Sigmoid colon (tissue), 4 donors: ENCODE data around the gene SLFN12.

Experiments
- EP300 ChIP-seq, 4 donors: sonication (generic); formaldehyde crosslinking; IDR thresholded peaks; one replicate each; pipeline ENCODE4 v1.6.1; 2017; ENCODE audit warnings: antibody characterized with exemption in 4 of 4
- POLR2A ChIP-seq, 2 donors: fragments of 450-650 bp; IDR thresholded peaks; one replicate each; pipeline ENCODE4 v1.6.1; 2016; ENCODE audit warnings: antibody characterized with exemption in 2 of 2, mild to moderate bottlenecking in 2 of 2, moderate library complexity in 2 of 2
- POLR2AphosphoS5 ChIP-seq, 4 donors: sonication (generic); formaldehyde crosslinking; IDR thresholded peaks; one replicate each; pipeline ENCODE4 v1.6.1; 2017; ENCODE audit warnings: antibody characterized with exemption in 4 of 4
- TF ChIP-seq, protein P1 (sequence below), 4 experiments: fragments of 450-650 bp in 3 of 4; fragments of 200-600 bp in 1 of 4; IDR thresholded peaks; one replicate each; pipeline ENCODE4 v1.5.1; 2016 to 2019; ENCODE audit warnings: antibody characterized with exemption in 4 of 4, mild to moderate bottlenecking in 3 of 4, moderate library complexity in 2 of 4

- TF ChIP-seq, protein P1, sequence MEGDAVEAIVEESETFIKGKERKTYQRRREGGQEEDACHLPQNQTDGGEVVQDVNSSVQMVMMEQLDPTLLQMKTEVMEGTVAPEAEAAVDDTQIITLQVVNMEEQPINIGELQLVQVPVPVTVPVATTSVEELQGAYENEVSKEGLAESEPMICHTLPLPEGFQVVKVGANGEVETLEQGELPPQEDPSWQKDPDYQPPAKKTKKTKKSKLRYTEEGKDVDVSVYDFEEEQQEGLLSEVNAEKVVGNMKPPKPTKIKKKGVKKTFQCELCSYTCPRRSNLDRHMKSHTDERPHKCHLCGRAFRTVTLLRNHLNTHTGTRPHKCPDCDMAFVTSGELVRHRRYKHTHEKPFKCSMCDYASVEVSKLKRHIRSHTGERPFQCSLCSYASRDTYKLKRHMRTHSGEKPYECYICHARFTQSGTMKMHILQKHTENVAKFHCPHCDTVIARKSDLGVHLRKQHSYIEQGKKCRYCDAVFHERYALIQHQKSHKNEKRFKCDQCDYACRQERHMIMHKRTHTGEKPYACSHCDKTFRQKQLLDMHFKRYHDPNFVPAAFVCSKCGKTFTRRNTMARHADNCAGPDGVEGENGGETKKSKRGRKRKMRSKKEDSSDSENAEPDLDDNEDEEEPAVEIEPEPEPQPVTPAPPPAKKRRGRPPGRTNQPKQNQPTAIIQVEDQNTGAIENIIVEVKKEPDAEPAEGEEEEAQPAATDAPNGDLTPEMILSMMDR (IDR thresholded peaks at IDR 0.05) = no peak
- TF ChIP-seq POLR2A (IDR thresholded peaks at IDR 0.05) (no peak), POLR2AphosphoS5 (IDR thresholded peaks at IDR 0.05) (no peak), EP300 (IDR thresholded peaks at IDR 0.05) (no peak)
These were observed 4.1 kb downstream of the SLFN12 start for GRCh38 chr17:35428229-35428628.
